KMS-11 (cell line): ENCODE results near the gene IL17C.

ENCODE experiments used
- H2AFZ ChIP-seq: fragments of 200-600 bp; sonication (generic); 2 replicates; pipeline ENCODE4 v1.6.1; 2016; ENCODE audit warnings: antibody characterized with exemption, mixed run types, low read depth
- H3K27ac ChIP-seq: fragments of 200-600 bp; sonication (generic); 2 replicates; pipeline ENCODE4 v1.6.1; 2016; ENCODE audit warnings: mild to moderate bottlenecking, mixed run types
- H3K27me3 ChIP-seq: fragments of 200-600 bp; sonication (generic); 2 replicates; pipeline ENCODE4 v1.6.1; 2017; ENCODE audit warnings: mild to moderate bottlenecking, low read depth, mixed run types, moderate library complexity; ENCODE audit not compliant: insufficient read depth
- H3K36me3 ChIP-seq: fragments of 200-600 bp; sonication (generic); 2 replicates; pipeline ENCODE4 v1.6.1; 2017; ENCODE audit warnings: mild to moderate bottlenecking, mixed run types; ENCODE audit not compliant: insufficient read depth
- H3K4me1 ChIP-seq: fragments of 200-600 bp; sonication (generic); 2 replicates; pipeline ENCODE4 v1.6.1; 2016; ENCODE audit warnings: mild to moderate bottlenecking, low read depth, mixed run types; ENCODE audit not compliant: poor library complexity, severe bottlenecking
- H3K4me2 ChIP-seq: fragments of 200-600 bp; sonication (generic); 2 replicates; pipeline ENCODE4 v1.7.0; 2016; ENCODE audit warnings: mild to moderate bottlenecking, mixed run types
- H3K4me3 ChIP-seq: fragments of 200-600 bp; sonication (generic); IDR thresholded peaks from 2 replicates; pipeline ENCODE4 v1.6.1; 2017; ENCODE audit warnings: low read depth, low read length, mixed read lengths; ENCODE audit not compliant: insufficient read depth
- H3K79me2 ChIP-seq: fragments of 200-600 bp; sonication (generic); 2 replicates; pipeline ENCODE4 v1.6.1; 2016; ENCODE audit warnings: low read depth, mixed run types; ENCODE audit not compliant: insufficient read depth
- H3K9ac ChIP-seq: fragments of 200-600 bp; sonication (generic); 2 replicates; pipeline ENCODE4 v1.6.1; 2016; ENCODE audit warnings: mild to moderate bottlenecking, mixed run types
- H4K20me1 ChIP-seq: fragments of 200-600 bp; sonication (generic); 2 replicates; pipeline ENCODE4 v1.6.1; 2016; ENCODE audit warnings: mild to moderate bottlenecking, mixed run types; ENCODE audit not compliant: insufficient read depth
- TF ChIP-seq, protein P1 (sequence below): fragments of 200-600 bp; sonication (generic); conservative IDR thresholded peaks from 2 replicates; pipeline ENCODE4 v1.6.1; 2017; ENCODE audit warnings: low read depth, mild to moderate bottlenecking, antibody characterized with exemption, low read length, moderate library complexity, mixed read lengths

The IL17C gene

DNA sequence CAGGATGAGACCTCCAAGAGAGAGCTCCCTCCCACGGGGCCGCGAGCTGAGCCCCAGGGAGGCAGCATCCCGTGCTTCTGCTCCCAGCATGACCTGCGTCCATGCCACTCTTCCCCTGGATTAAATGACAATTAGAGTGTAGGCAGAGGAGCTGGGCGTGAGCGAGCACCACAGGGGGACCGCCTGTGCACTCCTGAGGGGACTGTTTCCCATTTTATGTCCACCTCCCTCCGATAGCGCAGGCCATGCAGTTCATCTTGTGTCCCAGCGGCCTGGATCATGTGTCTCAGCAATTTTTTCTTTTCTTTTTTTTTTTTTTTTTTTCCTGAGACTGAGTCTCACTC lies 5.8 kb upstream of the IL17C start:
- Histone ChIP-seq H2AFZ (no peak overlapping the region), H3K27me3 (peaks cover 22% of the 10 kb centered on the region; the same call in 1 of the 2 replicates), H4K20me1 (no peaks in the 10 kb centered on the region), H3K79me2 (no peaks in the 10 kb centered on the region), H3K4me2 (no peak overlapping the region), H3K27ac (no peak overlapping the region), H3K4me1 (peaks cover 22% of the 10 kb centered on the region), H3K4me3 (no peak overlapping the region), H3K9ac (no peak overlapping the region), H3K36me3 (no peaks in the 10 kb centered on the region)
- TF ChIP-seq, protein P1, sequence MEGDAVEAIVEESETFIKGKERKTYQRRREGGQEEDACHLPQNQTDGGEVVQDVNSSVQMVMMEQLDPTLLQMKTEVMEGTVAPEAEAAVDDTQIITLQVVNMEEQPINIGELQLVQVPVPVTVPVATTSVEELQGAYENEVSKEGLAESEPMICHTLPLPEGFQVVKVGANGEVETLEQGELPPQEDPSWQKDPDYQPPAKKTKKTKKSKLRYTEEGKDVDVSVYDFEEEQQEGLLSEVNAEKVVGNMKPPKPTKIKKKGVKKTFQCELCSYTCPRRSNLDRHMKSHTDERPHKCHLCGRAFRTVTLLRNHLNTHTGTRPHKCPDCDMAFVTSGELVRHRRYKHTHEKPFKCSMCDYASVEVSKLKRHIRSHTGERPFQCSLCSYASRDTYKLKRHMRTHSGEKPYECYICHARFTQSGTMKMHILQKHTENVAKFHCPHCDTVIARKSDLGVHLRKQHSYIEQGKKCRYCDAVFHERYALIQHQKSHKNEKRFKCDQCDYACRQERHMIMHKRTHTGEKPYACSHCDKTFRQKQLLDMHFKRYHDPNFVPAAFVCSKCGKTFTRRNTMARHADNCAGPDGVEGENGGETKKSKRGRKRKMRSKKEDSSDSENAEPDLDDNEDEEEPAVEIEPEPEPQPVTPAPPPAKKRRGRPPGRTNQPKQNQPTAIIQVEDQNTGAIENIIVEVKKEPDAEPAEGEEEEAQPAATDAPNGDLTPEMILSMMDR = no peak

DNA sequence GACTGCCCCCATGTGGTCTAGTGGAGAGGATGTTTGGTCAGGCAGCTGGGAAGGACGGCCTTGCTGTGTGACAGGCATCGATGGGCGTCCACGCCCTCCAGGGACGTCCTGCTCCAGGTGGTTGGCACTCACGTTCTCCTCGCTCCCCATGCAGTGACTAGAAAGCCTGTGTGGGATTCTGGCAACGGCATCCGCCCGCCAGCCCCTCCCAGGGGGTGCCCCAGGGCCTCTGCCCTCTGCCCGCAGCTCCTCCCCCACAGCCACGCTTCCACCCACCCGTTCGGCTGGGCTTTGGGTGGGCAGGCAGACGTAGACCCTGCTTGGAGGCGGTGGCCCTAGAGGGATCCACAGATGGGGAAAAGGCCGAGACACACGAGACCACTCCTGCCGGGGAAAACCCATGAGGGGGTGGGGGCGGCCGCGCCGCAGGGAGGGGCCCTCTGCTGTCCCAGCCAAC lies 4.7 kb upstream of the IL17C start:
- Histone ChIP-seq H3K36me3 (no peaks in the 10 kb centered on the region), H3K9ac (no peak overlapping the region; the same call in 1 of the 2 replicates), H3K27ac (no peak overlapping the region), H3K79me2 (no peaks in the 10 kb centered on the region), H3K4me3 (no peak overlapping the region), H4K20me1 (no peaks in the 10 kb centered on the region), H3K4me1 (peaks cover 32% of the 10 kb centered on the region), H3K4me2 (peak overlapping the region; percentile 96), H2AFZ (peak overlapping the region; percentile 69; the same call in 1 of the 2 replicates), H3K27me3 (peaks cover 34% of the 10 kb centered on the region; the same call in 1 of the 2 replicates)
- TF ChIP-seq, protein P1 = 0 out of 2 replicates have a peak, but pooled peaks have one; percentile 24

DNA sequence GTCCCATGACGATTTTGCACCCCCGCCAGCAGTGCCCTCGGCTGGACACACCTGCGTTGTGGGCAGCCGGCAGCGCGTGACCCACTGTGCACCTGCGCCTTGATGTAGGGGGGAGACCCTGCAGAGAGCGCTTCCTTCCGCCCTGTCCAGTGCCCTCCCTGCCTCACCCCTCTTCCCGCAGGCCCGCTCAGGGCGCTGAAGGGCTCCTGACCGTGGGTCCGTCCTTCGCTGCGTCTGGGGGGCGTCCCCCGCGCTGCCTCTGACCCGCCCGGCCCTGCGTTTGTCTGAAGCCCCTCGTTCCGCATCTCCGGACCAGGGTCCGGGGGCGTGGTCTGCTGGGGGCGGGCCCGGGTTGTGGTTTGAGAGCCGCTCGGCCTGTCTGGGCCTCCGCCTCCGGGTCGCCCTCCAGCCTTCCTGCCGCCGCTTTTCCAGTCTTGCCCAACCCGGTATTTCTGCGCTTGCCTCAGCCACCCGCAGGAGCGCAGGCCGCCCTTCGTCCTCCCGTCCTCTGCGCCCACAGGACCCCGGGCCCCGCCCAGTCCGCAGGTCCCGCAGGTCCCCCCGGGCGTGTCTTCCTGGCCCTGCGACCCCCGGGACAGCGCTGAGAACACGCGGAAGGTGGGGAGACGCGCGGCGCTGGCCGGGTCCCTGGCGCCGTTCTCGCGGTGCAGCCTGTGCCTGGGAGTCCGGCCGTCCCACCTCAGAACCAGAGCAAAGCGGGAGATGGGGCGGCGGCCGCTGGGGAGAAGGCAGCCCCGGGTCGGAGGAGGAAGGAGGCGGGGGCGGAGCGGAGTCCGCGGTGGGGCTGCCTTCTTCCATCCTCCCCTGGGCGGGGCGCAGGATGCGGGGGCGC lies 4.0 kb upstream of the IL17C start:
- Histone ChIP-seq H4K20me1 (no peaks in the 10 kb centered on the region), H3K4me2 (peak overlapping the region; percentile 96), H3K36me3 (no peaks in the 10 kb centered on the region), H3K4me3 (no peak overlapping the region), H3K27me3 (peaks cover 40% of the 10 kb centered on the region), H3K9ac (peak overlapping the region; percentile 15; the same call in 1 of the 2 replicates), H3K4me1 (peaks cover 35% of the 10 kb centered on the region), H2AFZ (peak overlapping the region; percentile 69), H3K27ac (no peak overlapping the region), H3K79me2 (no peaks in the 10 kb centered on the region)
- TF ChIP-seq, protein P1 = no peak

DNA sequence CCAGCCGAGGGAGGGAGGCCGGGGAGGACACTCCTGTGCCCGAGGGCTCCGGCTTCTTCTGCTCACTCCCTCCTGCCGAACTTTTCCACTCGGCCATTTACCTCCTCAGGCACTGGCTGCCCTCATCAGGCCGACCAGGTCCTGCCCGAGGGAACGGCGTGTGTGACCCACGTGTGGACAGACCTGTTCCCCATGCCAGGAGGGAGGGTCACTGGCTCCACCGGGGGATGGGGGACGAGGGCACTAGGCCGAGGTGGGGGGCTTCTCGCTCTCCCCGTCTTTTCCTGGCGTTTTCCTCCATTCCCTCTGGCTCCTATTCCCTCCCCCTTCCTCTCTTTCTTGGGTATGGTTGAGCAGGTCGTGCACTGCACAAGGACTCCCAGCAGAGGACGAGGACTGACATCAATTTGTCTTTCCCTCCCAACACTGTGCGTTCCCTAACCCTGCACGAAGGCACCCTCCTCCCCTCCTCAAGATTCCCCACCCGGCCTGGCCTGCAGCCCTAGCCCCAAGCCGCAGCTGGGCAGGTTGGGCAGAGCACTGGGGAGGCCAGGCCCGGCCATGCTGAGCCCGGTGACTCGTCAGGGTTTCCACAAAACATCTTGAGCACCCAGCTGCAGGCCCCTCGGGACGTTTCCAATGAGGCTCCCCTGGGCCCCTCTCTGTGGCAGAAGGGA lies 3.2 kb upstream of the IL17C start:
- Histone ChIP-seq H2AFZ (peak overlapping the region; percentile 69; the same call in 1 of the 2 replicates), H3K79me2 (no peaks in the 10 kb centered on the region), H3K4me3 (no peak overlapping the region), H4K20me1 (no peaks in the 10 kb centered on the region), H3K9ac (no peak overlapping the region), H3K4me1 (peaks cover 35% of the 10 kb centered on the region), H3K27ac (no peak overlapping the region), H3K4me2 (peak overlapping the region; percentile 96), H3K36me3 (no peaks in the 10 kb centered on the region), H3K27me3 (peaks cover 48% of the 10 kb centered on the region)
- TF ChIP-seq, protein P1 = no peak
